GM12873 (cell line): Measurements from ENCODE around the gene FNDC7.

Experiments used
- CTCF ChIP-seq: IDR thresholded peaks from 2 replicates; pipeline ENCODE4 v1.5.1; 2012; ENCODE audit warnings: low read depth, mild to moderate bottlenecking, moderate library complexity, low read length, control low read depth; ENCODE audit not compliant: insufficient read depth; ENCODE audit errors: missing control alignments

Gene FNDC7

GRCh38 chr1:108753363-108753762 is 40.7 kb downstream of the FNDC7 start:
- TF ChIP-seq CTCF = no peak

- TF ChIP-seq CTCF = no peak
Measured at GRCh38 chr1:108758796-108759195, 46.1 kb downstream of the FNDC7 start.

- no peak for TF ChIP-seq CTCF
Measured at GRCh38 chr1:108767115-108767514, 54.4 kb downstream of the FNDC7 start.

- no peak for TF ChIP-seq CTCF
Measured at GRCh38 chr1:108767708-108768107, 55.0 kb downstream of the FNDC7 start.

GRCh38 chr1:108777839-108778238 is 65.1 kb downstream of the FNDC7 start:
- TF ChIP-seq CTCF = no peak

- no peak for TF ChIP-seq CTCF
Measured at GRCh38 chr1:108779455-108779854, 66.7 kb downstream of the FNDC7 start.

- no peak for TF ChIP-seq CTCF
Measured at GRCh38 chr1:108780937-108781574, 68.3 kb downstream of the FNDC7 start.

GRCh38 chr1:108785264-108785663 is 72.6 kb downstream of the FNDC7 start:
- TF ChIP-seq CTCF = no peak
